NCI-H2107 treated with DMSO at 0.1 percent for 48 hours (cell line): ENCODE results near the gene WDR11.

Experiments
- DNase-seq: peaks from one replicate; lab custom pipeline; 2025; ENCODE audit not compliant: unreplicated experiment; lab: John Stamatoyannopoulos, UW

Gene WDR11

GRCh38 chr10:120942806-120943413, 91.7 kb downstream of the WDR11 start:
- DNase-seq: peak; percentile 18

- no peak for DNase-seq
Observed at GRCh38 chr10:120943542-120943941, 92.4 kb downstream of the WDR11 start.

GRCh38 chr10:120944586-120945125, 93.5 kb downstream of the WDR11 start:
- no peak for DNase-seq

- DNase-seq: no peak
Observed at GRCh38 chr10:120945182-120945581, 94.0 kb downstream of the WDR11 start.

GRCh38 chr10:120945801-120946302, 94.7 kb downstream of the WDR11 start:
- DNase-seq: no peak

GRCh38 chr10:120946497-120946896, 95.3 kb downstream of the WDR11 start:
- DNase-seq: no peak

- DNase-seq: no peak
Observed at GRCh38 chr10:120948889-120949608, 97.9 kb downstream of the WDR11 start.

- no peak for DNase-seq
Observed at GRCh38 chr10:120949609-120950031, 98.5 kb downstream of the WDR11 start.

GRCh38 chr10:120950051-120950561, 98.9 kb downstream of the WDR11 start:
- no peak for DNase-seq

GRCh38 chr10:120951288-120951687, 100.1 kb downstream of the WDR11 start:
- DNase-seq: no peak

GRCh38 chr10:120953897-120954296, 102.7 kb downstream of the WDR11 start:
- DNase-seq: no peak
